H1 (cell line): Measurements from ENCODE around the gene TMEM255B. TPM values are rescaled to one million over a fixed set of nuclear protein-coding genes. Genes with fewer than 3 reads are reported as not detected.
A peak's percentile ranks its signal among the peaks of the same experiment; 100 is the strongest.

ENCODE experiments used
- CHD2 ChIP-seq: IDR thresholded peaks from 2 replicates; pipeline ENCODE4 v1.6.1; 2012; ENCODE audit warnings: low read length, improper control_type of control experiment
- EZH2 ChIP-seq: fragments of 200-600 bp; sonication (generic); IDR thresholded peaks from 2 replicates; pipeline ENCODE4 v1.7.1; 2012; ENCODE audit warnings: low read depth, mild to moderate bottlenecking, moderate library complexity, low read length, inconsistent platforms; ENCODE audit not compliant: severe bottlenecking
- FOSL1 ChIP-seq: IDR thresholded peaks from 2 replicates; pipeline ENCODE4 v1.6.1; 2011; ENCODE audit warnings: mild to moderate bottlenecking, low read depth, low read length, moderate library complexity; ENCODE audit not compliant: insufficient read depth
- RNF2 ChIP-seq: fragments of 200-900, 300-1000 bp; sonication (generic); IDR thresholded peaks from 2 replicates; pipeline ENCODE4 v1.7.1; 2016; ENCODE audit warnings: borderline replicate concordance, low read depth, mild to moderate bottlenecking, antibody characterized with exemption, low read length; ENCODE audit not compliant: poor library complexity, severe bottlenecking; ENCODE audit errors: missing control alignments
- TCF12 ChIP-seq: IDR thresholded peaks from 2 replicates; pipeline ENCODE4 v1.6.1; 2011; ENCODE audit warnings: low read depth, mild to moderate bottlenecking, low read length
- ZNF274 ChIP-seq: IDR thresholded peaks from 2 replicates; pipeline ENCODE4 v1.7.0; 2012; ENCODE audit warnings: low read length, borderline replicate concordance; ENCODE audit errors: extremely low read depth
- polyA plus RNA-seq, 7 experiments: library from polyadenylated mRNA; depleted of rRNA in 3 of 7; stranded (reverse) in 5 of 7; unstranded in 2 of 7; fragments of >200 nt in 5 of 7; fragments of 200-250 nt in 2 of 7; gene quantifications; 1 replicate in 5 of 7; 2 replicates in 1 of 7; 4 replicates in 1 of 7; pipeline versions ENCODE4 v1.2.1 to v1.2.3, GENCODE V29; 2011 to 2013; ENCODE audit warnings: missing spikeins in 2 of 7, mixed read lengths in 2 of 7
- total RNA-seq: library from RNA; stranded (reverse); fragmentation: NEBNext Ultra II Directional; extraction: Animal tissue kit (Norgen Biotek cat#: 25700); gene quantifications from 2 replicates; pipeline ENCODE4 v1.2.1, GENCODE V29; 2021
- TF ChIP-seq, protein P1 (sequence below): IDR thresholded peaks from 2 replicates; pipeline ENCODE4 v1.6.1; 2011; ENCODE audit warnings: low read depth, mild to moderate bottlenecking, low read length; ENCODE audit not compliant: insufficient read depth

The TMEM255B gene
- total and polyA plus RNA-seq, 2 of the 8 experiments (the other 6 are each of a cell fraction or from before 2014, with no cell fraction given) = 3.4 to 4.4 TPM

DNA sequence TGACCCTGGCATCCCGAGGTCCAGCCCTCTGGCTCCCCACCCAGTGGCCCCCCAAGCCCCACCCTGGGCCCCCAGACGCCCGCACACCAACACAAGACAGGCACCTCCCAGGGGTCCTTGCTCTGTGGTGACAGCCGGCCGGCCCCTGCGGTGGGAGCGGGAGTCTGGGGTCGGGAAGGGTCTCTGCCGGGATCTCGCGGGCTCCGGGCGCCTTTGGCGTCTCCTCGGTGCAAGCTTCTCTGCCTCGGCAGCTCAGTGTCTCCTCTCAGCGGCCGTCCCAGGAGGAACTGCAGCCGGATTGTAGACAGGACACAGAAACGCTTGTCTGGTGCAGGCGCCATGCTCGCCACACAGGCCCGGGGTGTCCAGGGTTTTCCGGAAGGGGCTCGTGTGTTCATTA is 43.7 kb downstream of the TMEM255B start (continued):
- TF ChIP-seq RNF2 (no peak), TCF12 (no peak), ZNF274 (no peak), FOSL1 (no peak), CHD2 (0 out of 2 replicates have a peak, but pooled peaks have one; percentile 43), EZH2 (no peak)
- TF ChIP-seq, protein P1, sequence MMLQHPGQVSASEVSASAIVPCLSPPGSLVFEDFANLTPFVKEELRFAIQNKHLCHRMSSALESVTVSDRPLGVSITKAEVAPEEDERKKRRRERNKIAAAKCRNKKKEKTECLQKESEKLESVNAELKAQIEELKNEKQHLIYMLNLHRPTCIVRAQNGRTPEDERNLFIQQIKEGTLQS = no peak
